GM10248 (cell line): ENCODE results near the gene ANG.

Experiments
- CTCF ChIA-PET: fragments of 300-600 bp; sonication (Branson Sonifier 250); formaldehyde crosslinking; extraction: SDS; loops from one replicate; lab custom pipeline; 2021; ENCODE audit warnings: antibody characterized with exemption; lab: Yijun Ruan, JAX
- POLR2A ChIA-PET: fragments of 350-650 bp; sonication (Branson Sonifier 250); formaldehyde crosslinking; extraction: SDS; loops from one replicate; lab custom pipeline; 2020; ENCODE audit warnings: antibody characterized with exemption; lab: Yijun Ruan, JAX
- DNase-seq: peaks from one replicate; pipeline ENCODE4 v3.0.0; 2012; ENCODE audit errors: extremely low spot score
- CTCF ChIP-seq: IDR thresholded peaks from 2 replicates; pipeline ENCODE4 v1.5.1; 2012; ENCODE audit warnings: mild to moderate bottlenecking, low read depth; ENCODE audit errors: extremely low read depth, missing control alignments, control extremely low read depth

Gene ANG

DNA sequence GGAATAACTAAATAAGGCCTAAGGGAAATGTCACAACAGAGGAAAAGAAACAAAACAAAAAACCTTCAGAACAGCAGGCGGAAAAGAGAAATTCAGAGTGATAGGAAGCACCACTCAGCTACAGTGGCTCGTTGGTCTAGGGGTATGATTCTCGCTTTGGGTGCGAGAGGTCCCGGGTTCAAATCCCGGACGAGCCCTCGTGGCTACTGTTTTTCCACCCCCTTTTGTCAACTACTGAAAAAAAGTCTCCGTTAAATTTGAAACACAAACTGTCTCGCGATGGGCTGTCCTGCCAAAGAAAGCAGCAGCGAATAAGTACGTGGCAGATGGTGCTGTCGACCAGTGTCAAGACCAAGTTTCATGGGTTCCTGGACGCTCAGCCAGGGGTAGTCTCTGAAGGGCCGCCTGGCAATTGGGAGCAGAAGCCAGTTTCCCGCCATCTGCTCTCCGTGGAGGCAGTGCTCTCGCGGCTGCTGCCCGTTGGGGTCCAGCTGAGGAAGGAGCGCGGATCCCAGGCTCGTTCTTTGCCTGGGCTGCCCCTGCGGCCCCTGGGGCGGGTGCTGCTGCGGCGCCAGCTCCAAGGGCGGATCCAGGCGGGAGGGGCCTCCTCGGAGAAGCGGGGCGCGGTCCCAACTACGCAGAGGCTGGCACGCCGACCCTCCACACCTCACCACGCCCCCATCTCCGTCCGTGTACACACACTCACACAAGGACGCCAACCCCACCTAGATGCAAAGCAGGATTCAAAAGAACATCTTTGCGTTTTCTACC lies 4.5 kb upstream of the ANG start, which contains the start of gene RNASE4:
Gene RNASE4, plus strand, starts transcription at position 670 of the 771 bp plus-strand sequence. CDS start 14,812 bp downstream, outside the sequence.
- DNase-seq: peak; percentile 59
- ChIA-PET POLR2A (interaction anchor here (0.6 to 1.4 kb wide), 5 partner anchors 13 to 341 kb away, joined by 3 to 6 read pairs (median 3); no protein-coding TSS in a partner anchor), CTCF (interaction anchor here (0.7 to 13.8 kb wide), 16 partner anchors 13 to 357 kb away, joined by 3 to 199 read pairs (median 5); no protein-coding TSS in a partner anchor)
- no peak for TF ChIP-seq CTCF

DNA sequence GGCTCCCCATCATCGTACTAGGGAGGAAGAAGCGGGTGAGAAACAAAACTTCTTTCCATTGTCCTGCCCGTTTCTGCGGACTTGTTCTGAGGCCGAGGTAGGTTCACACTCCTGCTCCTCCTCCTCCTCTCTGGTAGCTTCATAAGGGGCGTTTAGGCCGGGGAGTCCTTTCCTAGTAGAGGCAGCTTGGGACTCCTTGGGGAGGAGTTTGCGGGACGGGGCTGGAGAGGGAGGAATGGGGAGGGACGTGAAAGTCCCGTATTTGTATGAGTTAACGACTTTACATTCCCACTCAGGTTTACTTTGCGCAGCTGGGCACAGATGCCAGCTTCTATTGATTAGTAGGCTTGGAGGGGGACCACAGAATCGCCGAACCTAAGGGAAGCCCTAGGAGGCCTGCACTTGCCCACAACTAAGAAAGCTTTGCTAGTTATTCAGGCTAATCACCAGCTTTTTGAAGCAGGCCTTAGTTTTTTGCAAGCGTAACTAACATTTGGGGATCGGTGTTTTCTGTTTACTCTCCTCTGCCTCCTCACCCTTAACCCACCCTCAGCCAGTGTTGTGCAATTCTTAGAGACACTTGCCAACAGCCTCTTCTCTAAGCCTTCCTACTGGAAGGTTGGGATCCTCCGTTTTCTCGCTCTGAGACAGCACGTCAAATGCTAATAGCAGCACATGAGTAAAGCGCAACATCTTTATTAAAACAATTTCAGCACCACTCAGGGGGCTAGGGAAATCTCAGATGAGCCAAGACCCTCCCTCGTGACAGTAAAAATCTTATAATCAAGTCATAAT lies 3.7 kb upstream of the ANG start:
- DNase-seq: no peak
- no peak for TF ChIP-seq CTCF
- POLR2A ChIA-PET: interaction anchor here (1.2 kb wide), 1 partner anchor 342 kb away, joined by 3 read pairs; no protein-coding TSS in a partner anchor
- CTCF ChIA-PET: interaction anchor here (1.0 to 13.8 kb wide), 11 partner anchors 14 to 357 kb away, joined by 3 to 199 read pairs (median 5); no protein-coding TSS in a partner anchor

GRCh38 chr14:20686386-20687143 lies 2.0 kb upstream of the ANG start:
- POLR2A ChIA-PET: no interaction called here
- CTCF ChIA-PET: interaction anchor here (0.8 to 13.8 kb wide), 6 partner anchors 11 to 285 kb away, joined by 3 to 199 read pairs (median 10); no protein-coding TSS in a partner anchor
- DNase-seq: no peak
- TF ChIP-seq CTCF: no peak

GRCh38 chr14:20687362-20688166 lies 1.0 kb upstream of the ANG start:
- no peak for TF ChIP-seq CTCF
- POLR2A ChIA-PET: no interaction called here
- DNase-seq: no peak
- CTCF ChIA-PET: interaction anchor here (0.8 to 13.8 kb wide), 7 partner anchors 10 to 284 kb away, joined by 3 to 199 read pairs (median 5); no protein-coding TSS in a partner anchor

DNA sequence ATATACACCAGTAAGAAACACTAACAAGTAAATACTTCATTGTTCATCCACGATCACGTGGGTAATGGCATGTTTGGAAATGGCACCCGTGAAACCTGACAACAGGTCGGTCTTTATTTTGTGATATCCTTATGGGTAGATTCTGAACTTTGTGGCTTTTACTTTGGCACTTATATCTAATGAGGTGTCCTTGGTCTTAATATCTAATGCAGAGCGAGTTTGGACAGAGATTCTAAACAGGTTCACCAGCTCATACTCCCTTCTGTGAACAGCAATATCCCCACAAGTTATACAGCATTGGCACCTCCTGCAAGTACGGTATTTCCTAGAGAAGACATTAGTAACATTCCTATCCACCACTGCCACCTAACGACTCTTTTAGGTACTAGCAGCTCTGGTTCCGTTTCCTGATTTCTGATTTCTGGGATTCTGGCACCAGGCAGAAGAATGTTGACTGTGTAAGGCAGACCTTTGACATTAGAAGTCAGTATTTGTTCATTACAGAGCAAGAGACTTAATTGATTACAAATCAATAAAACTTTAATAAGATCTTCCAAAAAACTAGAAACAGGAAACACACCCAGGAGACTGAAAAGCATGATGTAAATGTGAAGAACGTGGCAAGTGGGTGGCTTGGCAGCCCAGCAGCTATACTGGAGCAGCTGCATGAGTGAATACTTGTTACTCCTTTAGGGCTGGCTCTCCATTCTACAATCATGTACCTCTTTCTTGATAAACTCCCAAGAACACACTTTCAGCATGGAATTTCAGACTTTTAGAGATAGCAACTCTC lies 2.5 kb downstream of the ANG start:
- DNase-seq: peak; percentile 69
- ChIA-PET CTCF (interaction anchor here (0.7 to 8.8 kb wide), 45 partner anchors 10 to 401 kb away, joined by 3 to 128 read pairs (median 4); no protein-coding TSS in a partner anchor), POLR2A (interaction anchor here (0.6 kb wide), 1 partner anchor 85 kb away, joined by 3 read pairs; no protein-coding TSS in a partner anchor)
- TF ChIP-seq CTCF: peak; percentile 76
